ENCODE results near the gene TTC21A.

DNA sequence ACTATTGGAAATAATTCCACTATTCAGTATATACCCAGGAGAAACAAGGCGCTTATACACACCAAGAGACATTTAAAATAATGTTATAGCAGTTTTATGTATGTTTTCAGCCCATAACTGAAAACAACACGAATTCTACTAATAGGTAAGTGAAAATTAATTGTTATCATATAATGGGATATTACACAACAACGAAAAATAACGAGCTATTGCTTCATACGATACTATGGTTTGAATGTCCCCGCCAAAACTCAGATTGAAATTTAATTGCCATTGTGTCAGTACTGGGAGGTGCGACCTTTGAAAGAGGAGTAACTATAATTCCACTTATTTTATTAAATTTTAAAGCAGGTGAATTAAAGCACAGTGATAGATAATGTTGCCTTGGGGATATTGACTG, 49.9 kb downstream of the TTC21A start:
- no peak for TF ChIP-seq POLR2A (IDR thresholded peaks at IDR 0.05)
- TF ChIP-seq, protein P1, sequence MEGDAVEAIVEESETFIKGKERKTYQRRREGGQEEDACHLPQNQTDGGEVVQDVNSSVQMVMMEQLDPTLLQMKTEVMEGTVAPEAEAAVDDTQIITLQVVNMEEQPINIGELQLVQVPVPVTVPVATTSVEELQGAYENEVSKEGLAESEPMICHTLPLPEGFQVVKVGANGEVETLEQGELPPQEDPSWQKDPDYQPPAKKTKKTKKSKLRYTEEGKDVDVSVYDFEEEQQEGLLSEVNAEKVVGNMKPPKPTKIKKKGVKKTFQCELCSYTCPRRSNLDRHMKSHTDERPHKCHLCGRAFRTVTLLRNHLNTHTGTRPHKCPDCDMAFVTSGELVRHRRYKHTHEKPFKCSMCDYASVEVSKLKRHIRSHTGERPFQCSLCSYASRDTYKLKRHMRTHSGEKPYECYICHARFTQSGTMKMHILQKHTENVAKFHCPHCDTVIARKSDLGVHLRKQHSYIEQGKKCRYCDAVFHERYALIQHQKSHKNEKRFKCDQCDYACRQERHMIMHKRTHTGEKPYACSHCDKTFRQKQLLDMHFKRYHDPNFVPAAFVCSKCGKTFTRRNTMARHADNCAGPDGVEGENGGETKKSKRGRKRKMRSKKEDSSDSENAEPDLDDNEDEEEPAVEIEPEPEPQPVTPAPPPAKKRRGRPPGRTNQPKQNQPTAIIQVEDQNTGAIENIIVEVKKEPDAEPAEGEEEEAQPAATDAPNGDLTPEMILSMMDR (IDR thresholded peaks at IDR 0.05) = no peak
